ENCODE measurements around the gene TRIM66. TPM values are rescaled to one million over a fixed set of nuclear protein-coding genes. Genes with fewer than 3 reads are reported as not detected.

The TRIM66 gene
- total and polyA plus RNA-seq, 2 donors (not counting 3 experiments of a cell fraction or from before 2014, with no cell fraction given): 5.5 to 11.7 TPM

GRCh38 chr11:8604078-8604723 lies 78.3 kb downstream of the TRIM66 start:
- Histone ChIP-seq H3K27ac (ENCODE audit: insufficient read depth, low read depth, low read length) (no peak overlapping the region), H2AFZ (ENCODE audit: low read depth, low read length) (peak overlapping the region; percentile 38), H4K20me1 (replicated peaks; ENCODE audit: control insufficient read depth, extremely low read depth, insufficient read depth, low read length) (no peaks in the 10 kb centered on the region), H3K9me3 (replicated peaks; ENCODE audit: control insufficient read depth, insufficient read depth, low read length) (no peaks in the 10 kb centered on the region), H3K36me3 (ENCODE audit: control insufficient read depth in 2 of 2, extremely low read depth in 1 of 2, insufficient read depth in 2 of 2, low read length in 2 of 2) (no peaks in the 10 kb centered on the region), H3K9ac (replicated peaks; ENCODE audit: extremely low read depth, insufficient read depth, low read length) (no peak overlapping the region), H3K79me2 (ENCODE audit: control insufficient read depth, insufficient read depth, low read length) (no peaks in the 10 kb centered on the region), H3K4me2 (ENCODE audit: insufficient read depth, low read length) (no peak overlapping the region), H3K9me1 (replicated peaks; ENCODE audit: control insufficient read depth, extremely low read depth, insufficient read depth, low read length) (no peaks in the 10 kb centered on the region), H3K4me1 (ENCODE audit: control insufficient read depth, extremely low read depth, insufficient read depth, low read length) (no peaks in the 10 kb centered on the region), H3K27me3 (ENCODE audit: control insufficient read depth in 2 of 2, insufficient read depth in 2 of 2, low read length in 2 of 2) (peaks cover 0 to 1% of the 10 kb centered on the region in 2 experiments), H3K4me3 (replicated peaks in 1 of 3; ENCODE audit: insufficient read depth in 1 of 3, low read depth in 1 of 3, low read length in 3 of 3) (no peak overlapping the region)
- intact Hi-C loops (cut with micrococcal nuclease) (loop anchor here (1.0 to 5.0 kb wide), 2 partner anchors 78 to 209 kb away; partner anchors contain the start of genes RPL27A and TRIM66), dilution Hi-C loops (cut with MboI; ENCODE audit: extremely low pct_ligation_motif_present, low sequenced_read_pairs) (no loop called here)
- CTCF ChIA-PET: interaction anchor here (1.1 to 1.5 kb wide), 4 partner anchors 9 to 209 kb away, joined by 3 to 5 read pairs (median 4); partner anchors contain the start of genes RPL27A and TRIM66
- peak; percentile 76 for FAIRE-seq
- TF ChIP-seq CTCF (IDR thresholded peaks at IDR 0.05; ENCODE audit: extremely low read depth in 1 of 2, insufficient read depth in 1 of 2, low read depth in 1 of 2, low read length in 2 of 2): peak; percentile 67 to 72
- no peak for TF ChIP-seq FOS (IDR thresholded peaks at IDR 0.05; ENCODE audit: borderline replicate concordance, insufficient read depth, low read length)
- DNase-seq (ENCODE audit: low read depth, low spot score): peak; percentile 53
- no TSS peak for BruUV-seq (replicated peaks)
- POLR2A ChIA-PET: no interaction called here

- CTCF ChIA-PET: interaction anchor here (1.1 to 1.3 kb wide), 2 partner anchors 37 to 210 kb away, joined by 3 to 5 read pairs; no protein-coding TSS in a partner anchor
Observed at GRCh38 chr11:8603696-8604077, 78.8 kb downstream of the TRIM66 start.

More at GRCh38 chr11:8603696-8604077, 78.8 kb downstream of the TRIM66 start:
- Histone ChIP-seq H2AFZ (ENCODE audit: low read depth, low read length) (no peak overlapping the region), H3K27ac (ENCODE audit: insufficient read depth, low read depth, low read length) (no peak overlapping the region), H3K36me3 (ENCODE audit: control insufficient read depth in 2 of 2, extremely low read depth in 1 of 2, insufficient read depth in 2 of 2, low read length in 2 of 2) (no peaks in the 10 kb centered on the region), H4K20me1 (replicated peaks; ENCODE audit: control insufficient read depth, extremely low read depth, insufficient read depth, low read length) (no peaks in the 10 kb centered on the region), H3K9me1 (replicated peaks; ENCODE audit: control insufficient read depth, extremely low read depth, insufficient read depth, low read length) (no peaks in the 10 kb centered on the region), H3K9me3 (replicated peaks; ENCODE audit: control insufficient read depth, insufficient read depth, low read length) (no peaks in the 10 kb centered on the region), H3K4me2 (ENCODE audit: insufficient read depth, low read length) (no peak overlapping the region), H3K79me2 (ENCODE audit: control insufficient read depth, insufficient read depth, low read length) (no peaks in the 10 kb centered on the region), H3K4me1 (ENCODE audit: control insufficient read depth, extremely low read depth, insufficient read depth, low read length) (no peaks in the 10 kb centered on the region), H3K9ac (replicated peaks; ENCODE audit: extremely low read depth, insufficient read depth, low read length) (no peak overlapping the region), H3K27me3 (ENCODE audit: control insufficient read depth in 2 of 2, insufficient read depth in 2 of 2, low read length in 2 of 2) (peaks cover 0 to 1% of the 10 kb centered on the region in 2 experiments), H3K4me3 (replicated peaks in 1 of 3; ENCODE audit: insufficient read depth in 1 of 3, low read depth in 1 of 3, low read length in 3 of 3) (no peak overlapping the region)
- TF ChIP-seq CTCF (IDR thresholded peaks at IDR 0.05; ENCODE audit: extremely low read depth in 1 of 2, insufficient read depth in 1 of 2, low read depth in 1 of 2, low read length in 2 of 2): no peak
- no peak for TF ChIP-seq MYC (IDR thresholded peaks at IDR 0.05; ENCODE audit: low read depth, low read length)
- no peak for TF ChIP-seq GATA2 (IDR thresholded peaks at IDR 0.05; ENCODE audit: insufficient read depth, insufficient read length, low read depth, low read length)
- no peak for TF ChIP-seq EZH2 (IDR thresholded peaks at IDR 0.05; ENCODE audit: borderline replicate concordance, low read depth, low read length, severe bottlenecking)
- TF ChIP-seq FOS (IDR thresholded peaks at IDR 0.05; ENCODE audit: borderline replicate concordance, insufficient read depth, low read length): no peak
- TF ChIP-seq POLR2AphosphoS5 (IDR thresholded peaks at IDR 0.05; ENCODE audit: insufficient read depth, low read depth, low read length): no peak
- no peak for TF ChIP-seq MAX (IDR thresholded peaks at IDR 0.05; ENCODE audit: insufficient read depth, insufficient read length)
- no peak for TF ChIP-seq JUN (IDR thresholded peaks at IDR 0.05; ENCODE audit: borderline replicate concordance, insufficient read depth, insufficient read length, low read depth)
- no peak for TF ChIP-seq POLR2A (IDR thresholded peaks at IDR 0.05; ENCODE audit: low read depth, low read length)
- DNase-seq (ENCODE audit: low read depth, low spot score) (no peak), FAIRE-seq (no peak)
- intact Hi-C loops (cut with micrococcal nuclease): loop anchor here (1.0 to 5.0 kb wide), 2 partner anchors 79 to 210 kb away; partner anchors contain the start of genes RPL27A and TRIM66
- no TSS peak for BruUV-seq (replicated peaks)
- dilution Hi-C loops (cut with MboI; ENCODE audit: extremely low pct_ligation_motif_present, low sequenced_read_pairs): no loop called here
- POLR2A ChIA-PET: no interaction called here

Measured in endothelial cell of umbilical vein (primary cell).